NCI-H748 (cell line): ENCODE results near the gene CD247.
A peak's percentile ranks its signal among the peaks of the same experiment; 100 is the strongest.

ENCODE experiments used
- DNase-seq: peaks from one replicate; lab custom pipeline; 2025; ENCODE audit not compliant: unreplicated experiment; lab: John Stamatoyannopoulos, UW

CD247 gene

GRCh38 chr1:167512046-167512654 is 6.2 kb downstream of the CD247 start:
- DNase-seq = no peak

GRCh38 chr1:167511374-167511986 is 6.8 kb downstream of the CD247 start:
- no peak for DNase-seq

GRCh38 chr1:167510881-167511280 is 7.4 kb downstream of the CD247 start:
- no peak for DNase-seq

GRCh38 chr1:167510244-167510643 is 8.1 kb downstream of the CD247 start:
- peak; percentile 39 for DNase-seq

DNA sequence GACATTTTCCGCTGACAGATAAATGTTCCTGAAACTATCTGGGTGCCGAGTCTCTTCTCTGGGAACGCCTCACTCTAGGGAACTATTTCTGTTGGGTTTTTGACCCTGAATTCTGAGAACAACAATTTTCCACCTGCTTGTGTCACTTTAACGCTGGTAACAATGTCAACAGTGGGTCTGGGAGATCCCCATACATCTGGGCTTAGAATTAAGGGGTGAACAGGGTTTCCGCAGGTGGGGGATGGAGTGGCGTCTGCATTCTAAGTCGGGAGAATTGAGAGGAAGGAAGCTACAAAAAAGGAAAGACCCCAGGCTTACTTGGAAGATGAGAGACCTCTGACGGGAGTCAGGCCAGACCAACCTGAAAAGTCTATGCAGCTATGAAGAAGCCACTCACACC is 8.7 kb downstream of the CD247 start:
- DNase-seq = no peak

- no peak for DNase-seq
These were observed 10.6 kb downstream of the CD247 start for GRCh38 chr1:167507719-167508118.

GRCh38 chr1:167504467-167504827 is 13.9 kb downstream of the CD247 start:
- no peak for DNase-seq

GRCh38 chr1:167503626-167504466 is 14.5 kb downstream of the CD247 start:
- no peak for DNase-seq

DNA sequence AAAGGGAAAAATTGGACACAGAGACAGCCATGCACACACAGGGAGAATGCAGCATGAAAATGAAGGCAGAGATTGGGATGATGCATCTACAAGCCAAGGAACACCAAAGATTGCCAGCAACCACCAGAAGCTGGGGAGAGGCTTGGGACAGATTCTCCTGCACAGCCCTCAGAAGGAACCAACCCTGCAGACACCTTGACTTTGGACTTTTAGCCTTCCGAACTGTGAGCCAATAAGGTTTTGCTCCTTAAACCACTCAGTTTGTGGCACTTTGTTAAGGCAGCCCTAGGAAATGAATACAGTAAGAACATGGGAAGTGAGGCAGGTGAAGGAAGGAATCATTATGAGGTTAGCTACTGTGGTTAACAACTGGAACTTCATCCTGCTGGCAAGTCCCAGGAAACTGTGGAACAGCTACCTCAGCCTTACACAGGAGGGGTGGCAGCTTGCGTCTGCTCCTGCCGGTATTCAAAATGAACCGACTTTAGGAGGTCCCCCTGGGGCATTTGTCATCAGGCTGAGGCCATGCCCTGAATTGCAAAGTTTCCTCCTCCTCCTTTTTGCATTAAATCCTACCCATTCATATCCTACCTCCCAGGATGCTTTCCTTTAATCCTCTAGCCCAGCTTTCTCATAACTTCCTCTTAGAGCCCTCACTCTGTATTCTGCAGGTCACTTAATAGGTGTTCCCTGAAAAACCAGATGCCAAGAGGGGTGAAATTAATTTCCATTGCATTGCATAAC is 15.4 kb downstream of the CD247 start:
- DNase-seq = no peak

GRCh38 chr1:167502192-167502551 is 16.2 kb downstream of the CD247 start:
- DNase-seq = no peak

GRCh38 chr1:167501515-167502191 is 16.7 kb downstream of the CD247 start:
- DNase-seq = no peak

DNA sequence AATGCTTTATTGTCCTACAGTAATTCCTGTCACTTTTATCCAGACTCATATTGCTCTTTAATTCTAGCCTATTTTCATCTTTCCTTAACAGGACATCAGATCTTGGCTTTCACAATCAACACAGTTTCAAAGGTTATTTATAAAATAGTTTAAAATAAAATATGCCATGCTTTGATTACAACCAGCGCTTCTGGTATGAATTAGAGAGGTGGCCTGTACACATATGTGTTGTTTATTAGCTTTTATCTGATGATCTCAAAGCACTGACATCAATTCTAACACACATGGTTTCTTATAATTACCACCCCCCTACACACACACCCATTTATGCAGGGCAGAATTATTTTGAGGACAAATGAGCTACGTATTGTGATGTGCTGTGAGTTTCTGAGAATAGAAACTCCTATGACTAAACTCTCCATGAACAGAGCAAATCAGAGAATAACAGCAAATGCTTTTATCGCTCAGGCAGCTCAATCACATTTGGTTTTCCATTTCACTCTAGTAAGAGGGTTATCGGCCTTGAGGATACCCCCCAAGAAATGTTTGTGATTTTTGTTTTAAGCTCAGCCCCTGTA is 18.0 kb downstream of the CD247 start:
- no peak for DNase-seq

GRCh38 chr1:167499664-167500101 is 18.6 kb downstream of the CD247 start:
- no peak for DNase-seq

DNA sequence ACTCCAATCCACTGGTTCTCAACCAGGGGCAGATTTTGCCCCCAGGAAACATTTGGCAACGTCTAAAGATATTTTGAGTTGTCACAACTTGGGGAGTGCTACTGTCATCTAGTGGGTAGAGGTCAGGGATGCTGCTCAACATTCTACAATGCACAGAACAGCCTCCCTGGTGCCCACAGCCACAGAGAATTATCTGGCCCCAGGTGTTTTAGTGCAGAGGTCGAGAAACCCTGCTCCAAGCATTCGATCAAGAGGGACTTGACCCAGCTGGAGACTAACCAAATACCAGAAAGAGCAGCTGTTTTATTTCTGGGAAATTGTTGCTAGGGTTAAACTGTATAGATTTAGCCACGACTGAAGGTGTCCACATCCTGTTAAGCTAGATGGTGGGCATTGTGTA is 19.2 kb downstream of the CD247 start:
- DNase-seq = peak; percentile 15

GRCh38 chr1:167496797-167497619 is 21.3 kb downstream of the CD247 start:
- DNase-seq = no peak

DNA sequence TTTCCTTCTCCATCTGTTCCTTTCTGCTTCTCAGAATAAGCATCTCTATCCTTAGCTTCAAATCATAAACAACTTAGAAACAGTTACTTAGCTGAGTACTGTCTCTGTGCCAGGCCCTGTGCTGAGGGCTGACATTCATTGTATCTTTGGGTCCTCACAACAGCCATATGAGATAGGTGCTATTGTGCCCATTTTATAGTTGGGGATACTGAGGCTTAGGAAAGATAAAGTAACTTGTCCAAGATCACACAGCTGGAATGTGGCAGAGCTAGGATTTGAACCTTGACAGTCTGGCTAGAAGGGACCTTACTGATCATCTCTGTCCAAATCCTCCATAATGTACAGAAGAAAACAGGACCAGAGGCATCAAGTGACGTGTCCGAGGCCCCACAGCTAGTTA is 25.0 kb downstream of the CD247 start:
- no peak for DNase-seq

- DNase-seq = no peak
These were observed 25.8 kb downstream of the CD247 start for GRCh38 chr1:167492481-167492910.

DNA sequence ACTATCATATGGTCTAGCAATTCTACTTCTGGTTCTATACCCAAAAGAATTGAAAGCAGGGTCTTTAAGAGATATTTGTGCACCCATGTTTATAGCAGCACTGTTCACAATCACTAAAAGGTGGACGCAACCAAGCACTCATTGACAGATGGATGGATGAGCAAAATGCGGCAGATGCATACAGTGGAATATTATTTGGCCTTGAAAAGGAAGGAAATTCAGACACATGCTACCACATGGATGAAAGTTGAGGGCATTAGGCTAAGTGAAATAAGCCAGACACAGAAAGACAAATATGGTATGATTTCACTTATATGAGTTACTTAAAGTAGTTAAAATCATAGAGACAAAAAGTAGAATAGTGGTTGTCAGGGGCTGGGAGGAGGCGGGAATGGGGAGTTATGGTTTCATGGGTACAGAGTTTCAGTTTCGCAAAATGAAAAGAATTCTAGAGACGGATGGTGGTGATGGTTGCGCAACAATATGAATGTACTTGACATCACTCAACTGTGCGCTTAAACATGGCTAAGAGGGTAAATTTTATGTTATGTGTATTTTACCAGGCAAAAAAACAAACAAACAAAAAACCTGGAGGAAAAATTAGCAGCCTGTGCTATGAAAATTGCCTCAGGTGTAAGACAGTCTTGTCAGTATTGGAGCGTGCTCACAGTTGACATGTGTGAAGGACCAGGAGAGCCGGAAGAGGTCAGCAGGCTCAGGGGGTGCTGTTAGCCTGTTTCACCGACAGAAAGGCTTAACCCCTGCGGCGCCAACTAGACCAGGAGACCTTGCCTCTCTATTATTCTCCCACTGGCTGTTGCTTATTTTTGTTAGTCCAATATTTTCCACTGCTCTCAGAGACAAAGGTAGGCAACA is 26.5 kb downstream of the CD247 start:
- no peak for DNase-seq

GRCh38 chr1:167490765-167491164 is 27.6 kb downstream of the CD247 start:
- no peak for DNase-seq
